ENCODE measurements around the gene CRTC2. TPM values are rescaled to one million over a fixed set of nuclear protein-coding genes. Genes with fewer than 3 reads are reported as not detected.
"Not testable (repeated sequence)": the region's sequence is repeated elsewhere in the genome, so short reads cannot be mapped to it uniquely, and the experiment has no call there.

The CRTC2 gene
- total RNA-seq (2014; rRNA removed; shearing (Covaris generic)) = 15.5 and 16.5 TPM in 2 replicates

- peak; percentile 98 for DNase-seq (ENCODE audit: low spot score)
These were observed at the start of gene CRTC2 for GRCh38 chr1:153958111-153958960. Gene CRTC2 (minus strand): TSS chr1:153958612. CDS start chr1:153958497, 115 bp downstream.

GRCh38 chr1:154006136-154006535, 47.7 kb upstream of the CRTC2 start:
- DNase-seq (ENCODE audit: low spot score) = no peak

- no peak for DNase-seq (ENCODE audit: low spot score)
These were observed 42.0 kb upstream of the CRTC2 start for GRCh38 chr1:154000420-154000819.

GRCh38 chr1:153996882-153997281, 38.5 kb upstream of the CRTC2 start:
- DNase-seq (ENCODE audit: low spot score) = not testable (repeated sequence)

- no peak for DNase-seq (ENCODE audit: low spot score)
These were observed 37.2 kb upstream of the CRTC2 start for GRCh38 chr1:153995640-153996039.

- DNase-seq (ENCODE audit: low spot score) = no peak
These were observed 36.8 kb upstream of the CRTC2 start for GRCh38 chr1:153995202-153995601.

- DNase-seq (ENCODE audit: low spot score) = no peak
These were observed 33.4 kb upstream of the CRTC2 start for GRCh38 chr1:153991806-153992205.

- DNase-seq (ENCODE audit: low spot score) = no peak
These were observed 32.8 kb upstream of the CRTC2 start for GRCh38 chr1:153991151-153991630.

- DNase-seq (ENCODE audit: low spot score) = peak; percentile 99
These were observed 32.2 kb upstream of the CRTC2 start, which contains the start of gene RPS27 for GRCh38 chr1:153990468-153991150. Gene RPS27 (plus strand): TSS chr1:153990762. CDS start chr1:153990797, 35 bp downstream.

GRCh38 chr1:153987621-153988020, 29.2 kb upstream of the CRTC2 start:
- DNase-seq (ENCODE audit: low spot score) = no peak

- DNase-seq (ENCODE audit: low spot score) = peak; percentile 84
These were observed 27.7 kb upstream of the CRTC2 start, which contains the start of gene RAB13 for GRCh38 chr1:153985941-153986761. Gene RAB13 (minus strand): TSS chr1:153986339. CDS start chr1:153986236, 103 bp downstream.

- DNase-seq (ENCODE audit: low spot score) = no peak
These were observed 27.0 kb upstream of the CRTC2 start for GRCh38 chr1:153985341-153985912.

- DNase-seq (ENCODE audit: low spot score) = no peak
These were observed 25.9 kb upstream of the CRTC2 start for GRCh38 chr1:153984123-153984894.

- not testable (repeated sequence) for DNase-seq (ENCODE audit: low spot score)
These were observed 23.3 kb upstream of the CRTC2 start for GRCh38 chr1:153981735-153982134.

GRCh38 chr1:153979091-153979490, 20.7 kb upstream of the CRTC2 start:
- not testable (repeated sequence) for DNase-seq (ENCODE audit: low spot score)

- DNase-seq (ENCODE audit: low spot score) = no peak
These were observed 20.0 kb upstream of the CRTC2 start for GRCh38 chr1:153978274-153978909.

- peak; percentile 91 for DNase-seq (ENCODE audit: low spot score)
These were observed 19.1 kb upstream of the CRTC2 start, which contains the start of gene JTB for GRCh38 chr1:153977250-153978240. Gene JTB (minus strand): TSS chr1:153977674. CDS start chr1:153977252, 422 bp downstream.

GRCh38 chr1:153976819-153977249, 18.4 kb upstream of the CRTC2 start:
- DNase-seq (ENCODE audit: low spot score) = no peak

Measured in HT-29 (cell line).